Stimulated activated CD8-positive, alpha-beta memory T cell treated with anti-CD3 and anti-CD28 coated beads, Interleukin-12 subunit alpha, Interleukin-12 subunit beta, amount 100 ng/mL, for 1 hour (primary cell): ENCODE results near the gene SF3B2.
"Not testable (repeated sequence)": the region's sequence is repeated elsewhere in the genome, so short reads cannot be mapped to it uniquely, and the experiment has no call there.

ENCODE experiments used
- DNase-seq: peaks from one replicate; pipeline ENCODE4 v3.0.0-alpha.2; 2020; ENCODE audit warnings: low read depth

The SF3B2 gene

GRCh38 chr11:66106786-66107599 is 54.8 kb downstream of the SF3B2 start:
- no peak for DNase-seq

GRCh38 chr11:66107600-66108510 is 55.7 kb downstream of the SF3B2 start:
- no peak for DNase-seq

DNA sequence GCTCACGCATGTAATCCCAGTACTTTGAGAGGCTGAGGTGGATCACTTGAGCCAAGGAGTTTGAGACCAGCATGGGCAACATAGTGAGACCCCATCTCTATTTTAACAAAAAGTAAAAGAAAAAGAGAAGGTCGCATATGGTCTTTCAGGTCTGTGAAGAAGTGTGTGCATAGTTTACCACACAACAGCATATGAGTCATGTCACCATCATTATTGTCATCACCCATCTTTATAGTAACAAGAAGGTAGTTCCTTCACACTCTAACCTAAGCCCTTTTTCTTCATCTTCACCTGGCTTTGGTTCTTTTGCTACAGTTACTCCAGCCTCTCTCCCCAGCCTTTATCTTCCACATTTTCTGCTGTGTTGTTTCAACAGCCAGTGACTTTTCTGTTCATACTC is 57.1 kb downstream of the SF3B2 start:
- DNase-seq, result no peak

GRCh38 chr11:66111158-66111557 is 59.0 kb downstream of the SF3B2 start:
- DNase-seq, result no peak

DNA sequence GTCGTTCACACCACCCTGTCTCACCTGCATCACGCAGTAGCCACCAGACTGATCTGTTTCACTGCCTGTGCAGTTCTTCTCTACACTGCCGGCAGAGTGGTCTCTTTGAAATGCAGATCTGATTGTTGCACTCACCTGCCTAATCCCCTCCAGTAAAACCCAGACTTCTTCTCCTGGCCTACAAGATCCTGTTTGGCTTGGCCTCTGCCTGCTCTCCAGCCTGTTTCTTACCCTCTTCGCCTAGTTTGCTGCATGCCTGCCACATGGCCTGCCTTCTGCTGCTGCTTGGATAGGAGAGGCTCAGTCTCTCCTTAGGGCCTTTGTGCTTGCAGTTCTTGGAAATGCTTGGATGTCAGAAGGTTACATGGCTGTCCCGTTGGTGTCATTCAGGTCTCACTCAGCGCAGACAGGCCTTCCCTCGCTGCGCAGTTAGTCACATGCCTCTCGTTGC is 59.9 kb downstream of the SF3B2 start:
- DNase-seq, result no peak

DNA sequence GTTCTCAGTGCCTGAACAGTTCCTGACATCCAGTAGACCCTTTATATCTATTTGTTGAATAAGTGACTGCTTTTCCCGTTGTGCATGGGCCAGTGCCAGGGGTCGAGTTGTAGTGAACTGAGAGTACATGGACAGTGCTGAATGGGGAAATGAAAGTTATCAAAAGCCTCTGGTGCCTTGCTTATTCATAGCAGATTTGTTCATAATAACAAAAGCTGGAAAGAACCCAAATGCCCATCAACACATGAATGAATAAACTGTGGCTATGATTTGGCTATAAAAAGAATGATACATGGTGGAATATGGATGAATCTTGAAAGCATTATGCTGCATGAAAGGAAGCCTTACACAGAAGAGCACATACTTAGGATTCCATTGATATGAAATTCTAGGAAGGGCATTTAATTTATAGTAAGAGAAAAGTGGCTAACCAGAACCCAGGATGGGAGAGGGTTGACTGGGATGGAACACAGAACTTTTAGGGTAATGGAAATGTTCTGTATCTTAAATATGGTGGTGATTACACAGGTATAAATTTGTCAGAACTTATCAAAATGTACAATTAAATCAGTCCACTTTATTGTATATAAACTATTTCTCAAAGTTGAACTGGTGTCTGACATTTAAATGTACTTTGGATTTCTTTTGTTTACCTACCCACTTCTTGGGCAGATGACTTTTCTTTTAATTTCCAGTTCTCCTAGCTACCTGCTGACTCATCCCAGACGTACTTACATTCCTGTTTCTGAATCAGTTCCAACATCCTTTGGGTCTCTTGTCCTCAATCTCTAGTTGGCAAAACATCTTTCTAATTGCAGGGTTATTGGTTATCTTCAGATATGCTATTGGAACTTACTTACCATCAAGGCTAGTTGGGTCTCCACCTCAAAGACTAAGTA is 60.7 kb downstream of the SF3B2 start:
- DNase-seq, result no peak

- not testable (repeated sequence) for DNase-seq
Observed at GRCh38 chr11:66114957-66115356, 62.8 kb downstream of the SF3B2 start.

DNA sequence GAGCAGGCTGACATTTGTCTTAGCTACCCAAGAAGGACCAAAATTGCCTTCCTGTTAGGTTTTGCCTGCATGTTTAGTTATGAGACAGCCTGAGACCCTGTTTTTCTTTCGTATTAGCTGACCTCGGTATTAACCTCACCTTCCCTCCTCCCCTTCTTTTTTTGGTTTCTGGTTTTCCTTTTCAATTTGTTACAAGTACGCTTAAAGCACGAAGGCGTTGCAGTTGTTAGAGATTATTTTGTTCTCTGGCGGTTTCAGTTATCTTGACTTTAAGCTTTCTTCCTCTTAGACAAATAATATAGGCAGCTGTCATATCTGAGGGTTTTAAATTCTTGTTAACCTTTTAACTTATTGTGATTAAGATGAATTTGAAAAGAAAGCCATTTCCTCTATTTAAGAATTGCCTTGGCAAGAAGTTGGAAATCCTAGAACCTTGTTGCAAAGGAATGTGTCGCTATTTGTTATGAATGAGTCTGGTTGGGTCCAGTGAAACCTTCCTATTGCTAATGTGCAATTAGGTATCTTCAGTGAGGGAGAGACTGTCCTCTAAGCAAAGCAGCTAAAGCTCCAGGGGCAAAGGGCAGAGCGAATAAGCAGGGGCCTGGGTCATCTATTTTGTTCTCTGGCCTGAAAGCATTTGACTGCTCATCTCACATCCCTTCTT is 63.6 kb downstream of the SF3B2 start:
- no peak for DNase-seq

GRCh38 chr11:66116576-66117361 is 64.6 kb downstream of the SF3B2 start:
- DNase-seq, result no peak

GRCh38 chr11:66118847-66119246 is 66.7 kb downstream of the SF3B2 start:
- DNase-seq, result no peak
